Activated B cell treated with CpG ODN at 0.5 μM for 24 hours (primary cell): ENCODE results near the gene CCDC7. TPM values are rescaled to one million over a fixed set of nuclear protein-coding genes. Genes with fewer than 3 reads are reported as not detected.

Source experiments
- ATAC-seq: fragments of 200-7000 bp; cut with Tn5 transposase; one replicate; pipeline ENCODE4 v1.10.0; 2021; ENCODE audit warnings: low read depth, mild to moderate bottlenecking, moderate library complexity
- CTCF ChIA-PET: fragments of 350-600 bp; sonication (Branson Sonifier 250); formaldehyde crosslinking; loops from one replicate; lab custom pipeline; 2021; ENCODE audit warnings: antibody characterized with exemption; lab: Charles Lee
- POLR2A ChIA-PET: fragments of 350-600 bp; sonication (Branson Sonifier 250); formaldehyde crosslinking; loops from one replicate; lab custom pipeline; 2021; ENCODE audit warnings: antibody characterized with exemption; lab: Charles Lee
- DNase-seq: peaks from one replicate; pipeline ENCODE4 v3.0.0; 2022
- H3K27ac Mint-ChIP-seq: one replicate; pipeline ENCODE4 v1.8.0; 2020; ENCODE audit warnings: mixed read lengths
- H3K27me3 Mint-ChIP-seq: one replicate; pipeline ENCODE4 v1.8.0; 2021; ENCODE audit warnings: mixed read lengths
- H3K36me3 Mint-ChIP-seq: one replicate; pipeline ENCODE4 v1.8.0; 2021; ENCODE audit warnings: low read depth, mixed read lengths
- H3K4me1 Mint-ChIP-seq: one replicate; pipeline ENCODE4 v1.8.0; 2021; ENCODE audit warnings: mixed read lengths
- H3K4me3 Mint-ChIP-seq: one replicate; pipeline ENCODE4 v1.8.0; 2020; ENCODE audit warnings: mild to moderate bottlenecking, mixed read lengths
- H3K9me3 Mint-ChIP-seq: one replicate; pipeline ENCODE4 v1.8.0; 2020; ENCODE audit warnings: mixed read lengths
- intact Hi-C: fragments of 100-400 bp; cut with micrococcal nuclease; formaldehyde crosslinking; loops from one replicate; pipeline ENCODE4 v1.15.1; 2024
- total RNA-seq: library from RNA; stranded (reverse); gene quantifications from 2 replicates; pipeline ENCODE4 v1.2.3, GENCODE V29; 2022
- TF ChIP-seq, protein P1 (sequence below): fragments of 200-600 bp; IDR thresholded peaks from one replicate; pipeline ENCODE4 v1.8.0; 2022; ENCODE audit warnings: antibody characterized with exemption, mild to moderate bottlenecking

Gene CCDC7
- total RNA-seq, 1 donor from 2014 or later: 20.0 TPM

GRCh38 chr10:32446536-32447406 lies 831 bp downstream of the CCDC7 start:
- DNase-seq (no peak), ATAC-seq (no peak)
- H3K4me1 Mint-ChIP-seq: peaks cover 15% of the 10 kb centered on the region
- H3K27ac Mint-ChIP-seq: peak overlapping the region; percentile 99
- no peaks in the 10 kb centered on the region for H3K27me3 Mint-ChIP-seq
- intact Hi-C loops: loop anchor here (1.0 to 10.0 kb wide), 9 partner anchors 68 to 1122 kb away; partner anchors contain the start of genes ARHGAP12 and ITGB1
- CTCF ChIA-PET: interaction anchor here (2.1 kb wide), 1 partner anchor 68 kb away, joined by 14 read pairs; no protein-coding TSS in a partner anchor
- H3K9me3 Mint-ChIP-seq: no peaks in the 10 kb centered on the region
- peaks cover 6% of the 10 kb centered on the region for H3K36me3 Mint-ChIP-seq
- TF ChIP-seq, protein P1, sequence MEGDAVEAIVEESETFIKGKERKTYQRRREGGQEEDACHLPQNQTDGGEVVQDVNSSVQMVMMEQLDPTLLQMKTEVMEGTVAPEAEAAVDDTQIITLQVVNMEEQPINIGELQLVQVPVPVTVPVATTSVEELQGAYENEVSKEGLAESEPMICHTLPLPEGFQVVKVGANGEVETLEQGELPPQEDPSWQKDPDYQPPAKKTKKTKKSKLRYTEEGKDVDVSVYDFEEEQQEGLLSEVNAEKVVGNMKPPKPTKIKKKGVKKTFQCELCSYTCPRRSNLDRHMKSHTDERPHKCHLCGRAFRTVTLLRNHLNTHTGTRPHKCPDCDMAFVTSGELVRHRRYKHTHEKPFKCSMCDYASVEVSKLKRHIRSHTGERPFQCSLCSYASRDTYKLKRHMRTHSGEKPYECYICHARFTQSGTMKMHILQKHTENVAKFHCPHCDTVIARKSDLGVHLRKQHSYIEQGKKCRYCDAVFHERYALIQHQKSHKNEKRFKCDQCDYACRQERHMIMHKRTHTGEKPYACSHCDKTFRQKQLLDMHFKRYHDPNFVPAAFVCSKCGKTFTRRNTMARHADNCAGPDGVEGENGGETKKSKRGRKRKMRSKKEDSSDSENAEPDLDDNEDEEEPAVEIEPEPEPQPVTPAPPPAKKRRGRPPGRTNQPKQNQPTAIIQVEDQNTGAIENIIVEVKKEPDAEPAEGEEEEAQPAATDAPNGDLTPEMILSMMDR: no peak
- H3K4me3 Mint-ChIP-seq: peak overlapping the region; percentile 98
- POLR2A ChIA-PET: interaction anchor here (1.2 to 1.7 kb wide), 6 partner anchors 68 to 1415 kb away, joined by 3 to 36 read pairs (median 4); partner anchors contain the start of gene ZNF438

GRCh38 chr10:32454148-32454547 lies 8.2 kb downstream of the CCDC7 start:
- no peaks in the 10 kb centered on the region for H3K4me1 Mint-ChIP-seq

GRCh38 chr10:32459051-32459698 lies 13.2 kb downstream of the CCDC7 start:
- Mint-ChIP-seq H3K27me3 (no peaks in the 10 kb centered on the region), H3K4me1 (no peaks in the 10 kb centered on the region), H3K4me3 (no peak overlapping the region), H3K9me3 (no peaks in the 10 kb centered on the region), H3K27ac (no peak overlapping the region), H3K36me3 (peaks cover 30% of the 10 kb centered on the region)
- intact Hi-C loops: no loop called here
- TF ChIP-seq, protein P1: no peak
- ATAC-seq (no peak), DNase-seq (no peak)
- CTCF ChIA-PET: interaction anchor here (1.3 kb wide), 1 partner anchor 8 kb away, joined by 3 read pairs; no protein-coding TSS in a partner anchor
- POLR2A ChIA-PET: no interaction called here

More at GRCh38 chr10:32454148-32454547, 8.2 kb downstream of the CCDC7 start:
- intact Hi-C loops: no loop called here
- ATAC-seq (no peak), DNase-seq (no peak)
- CTCF ChIA-PET: interaction anchor here (0.7 kb wide), 1 partner anchor 11 kb away, joined by 3 read pairs; no protein-coding TSS in a partner anchor
- no peak overlapping the region for H3K27ac Mint-ChIP-seq
- no peak overlapping the region for H3K4me3 Mint-ChIP-seq
- no peaks in the 10 kb centered on the region for H3K9me3 Mint-ChIP-seq
- H3K36me3 Mint-ChIP-seq: peaks cover 38% of the 10 kb centered on the region
- POLR2A ChIA-PET: no interaction called here
- TF ChIP-seq, protein P1: no peak
- H3K27me3 Mint-ChIP-seq: no peaks in the 10 kb centered on the region

- POLR2A ChIA-PET: no interaction called here
- Mint-ChIP-seq H3K4me1 (no peaks in the 10 kb centered on the region), H3K27me3 (no peaks in the 10 kb centered on the region), H3K9me3 (no peaks in the 10 kb centered on the region), H3K36me3 (peaks cover 22% of the 10 kb centered on the region), H3K4me3 (no peak overlapping the region), H3K27ac (no peak overlapping the region)
- ATAC-seq: no peak
- TF ChIP-seq, protein P1: no peak
- intact Hi-C loops: no loop called here
- CTCF ChIA-PET: no interaction called here
- DNase-seq: no peak
These were observed 15.3 kb downstream of the CCDC7 start for GRCh38 chr10:32461203-32461602.

DNA sequence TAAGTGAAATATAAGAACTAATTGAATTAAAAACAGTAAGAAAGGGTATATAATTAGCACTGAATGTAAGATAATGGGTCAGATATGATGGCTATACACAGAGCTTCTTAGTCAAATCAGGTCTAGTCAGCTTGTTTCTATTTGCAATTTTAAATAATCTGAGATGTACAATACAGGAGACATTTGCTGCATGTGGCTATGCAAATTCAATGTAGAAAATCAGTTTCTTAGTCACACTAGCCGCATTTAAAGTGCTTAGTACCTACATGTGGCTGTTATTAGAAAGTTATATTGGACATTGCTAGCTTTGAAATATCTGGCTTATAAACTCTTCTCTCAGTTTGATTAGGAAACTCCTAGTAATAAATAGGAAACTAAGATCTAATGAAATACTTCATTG lies 25.3 kb downstream of the CCDC7 start:
- Mint-ChIP-seq H3K9me3 (no peaks in the 10 kb centered on the region), H3K4me3 (no peak overlapping the region), H3K27me3 (no peaks in the 10 kb centered on the region), H3K4me1 (no peaks in the 10 kb centered on the region), H3K27ac (no peak overlapping the region), H3K36me3 (peaks cover 39% of the 10 kb centered on the region)
- ATAC-seq (no peak), DNase-seq (no peak)
- intact Hi-C loops: no loop called here
- CTCF ChIA-PET: no interaction called here
- TF ChIP-seq, protein P1: no peak
- POLR2A ChIA-PET: no interaction called here
